ENCODE results near the gene CBARP. TPM values are rescaled to one million over a fixed set of nuclear protein-coding genes. Genes with fewer than 3 reads are reported as not detected.

Gene CBARP
- polyA plus RNA-seq, 3 donors = not detected

DNA sequence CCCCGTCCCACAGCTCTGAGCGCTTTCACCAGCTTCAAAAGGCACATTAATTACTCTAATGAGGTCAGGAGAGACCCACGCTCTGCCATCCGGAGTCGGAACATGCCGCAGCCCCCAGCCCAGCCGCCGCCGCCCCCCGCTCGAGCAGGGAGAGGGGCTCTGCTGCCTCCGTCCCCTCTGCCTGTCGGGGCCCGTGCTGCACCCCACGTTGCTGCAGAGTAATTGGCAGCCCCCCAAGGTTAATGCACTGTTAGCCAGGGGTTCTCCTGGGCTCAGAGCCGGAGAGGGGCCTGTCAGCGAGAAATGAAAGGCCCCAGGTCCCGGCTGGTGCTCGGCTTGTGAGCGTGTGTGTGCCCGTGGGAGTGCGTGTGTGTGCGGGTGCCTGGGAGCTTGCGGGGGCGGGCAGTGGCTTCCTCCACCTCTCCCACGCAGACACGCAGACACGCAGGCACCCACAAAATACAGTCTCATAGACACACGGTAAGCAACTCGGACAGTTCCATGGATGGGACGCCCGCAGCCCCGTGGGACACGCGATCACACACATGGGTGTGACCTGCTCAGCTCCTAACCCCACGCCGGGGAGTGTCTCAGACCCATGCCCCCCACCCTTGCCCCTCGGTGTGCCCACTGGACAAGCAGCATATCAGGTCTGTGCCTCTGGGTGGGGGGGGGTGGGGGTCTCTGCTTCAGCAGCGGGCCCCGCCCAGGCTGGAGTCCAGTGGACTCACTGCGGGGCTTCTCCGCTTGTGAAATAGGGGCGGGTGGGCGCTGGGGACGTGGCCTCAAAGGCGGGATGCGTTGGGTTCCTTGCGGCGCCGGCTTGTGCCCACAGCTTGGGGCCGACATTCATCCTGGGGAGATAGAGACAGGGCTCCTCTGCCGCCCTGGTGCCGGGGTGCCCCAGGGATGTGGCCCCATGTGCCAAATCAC is 43.1 kb upstream of the CBARP start:
- H3K27me3 Mint-ChIP-seq (ENCODE audit: low read depth in 3 of 3) = peaks cover 21 to 29% (median 23%) of the 10 kb centered on the region in 3 donors
- peaks cover 0 to 12% (median 2%) of the 10 kb centered on the region in 7 donors for H3K9me3 Mint-ChIP-seq
- Histone ChIP-seq H3K27ac (ENCODE audit: low read depth in 1 of 2, low read length in 2 of 2) (no peak overlapping the region), H3K79me2 (ENCODE audit: insufficient read depth, low read length) (peaks cover 10% of the 10 kb centered on the region), H3K4me3 (replicated peaks in 1 of 3; ENCODE audit: low read depth in 2 of 3, low read length in 3 of 3) (no peak overlapping the region), H4K20me1 (ENCODE audit: insufficient read depth, low read length) (peaks cover 22% of the 10 kb centered on the region), H2AFZ (ENCODE audit: insufficient read depth, low read depth, low read length, poor library complexity, severe bottlenecking) (no peak overlapping the region), H3K4me1 (ENCODE audit: control insufficient read depth in 1 of 2, insufficient read depth in 2 of 2, low read length in 2 of 2) (peaks cover 10 to 13% of the 10 kb centered on the region in 2 donors), H3K36me3 (replicated peaks in 1 of 2; ENCODE audit: control insufficient read depth in 1 of 2, insufficient read depth in 2 of 2, low read length in 2 of 2) (peaks cover 10 to 15% of the 10 kb centered on the region in 2 donors), H3K9me3 (replicated peaks in 1 of 2; ENCODE audit: control insufficient read depth in 1 of 2, insufficient read depth in 1 of 2, low read length in 2 of 2) (peaks cover 0 to 5% of the 10 kb centered on the region in 2 donors), H3K27me3 (ENCODE audit: control insufficient read depth in 2 of 2, insufficient read depth in 2 of 2, low read length in 2 of 2) (peaks cover 4 to 24% of the 10 kb centered on the region in 2 donors), H3K4me2 (replicated peaks; ENCODE audit: extremely low read depth, low read length, poor library complexity, severe bottlenecking) (no peak overlapping the region), H3K9ac (ENCODE audit: insufficient read depth, low read length, poor library complexity, severe bottlenecking) (no peak overlapping the region)
- TF ChIP-seq, protein P1, sequence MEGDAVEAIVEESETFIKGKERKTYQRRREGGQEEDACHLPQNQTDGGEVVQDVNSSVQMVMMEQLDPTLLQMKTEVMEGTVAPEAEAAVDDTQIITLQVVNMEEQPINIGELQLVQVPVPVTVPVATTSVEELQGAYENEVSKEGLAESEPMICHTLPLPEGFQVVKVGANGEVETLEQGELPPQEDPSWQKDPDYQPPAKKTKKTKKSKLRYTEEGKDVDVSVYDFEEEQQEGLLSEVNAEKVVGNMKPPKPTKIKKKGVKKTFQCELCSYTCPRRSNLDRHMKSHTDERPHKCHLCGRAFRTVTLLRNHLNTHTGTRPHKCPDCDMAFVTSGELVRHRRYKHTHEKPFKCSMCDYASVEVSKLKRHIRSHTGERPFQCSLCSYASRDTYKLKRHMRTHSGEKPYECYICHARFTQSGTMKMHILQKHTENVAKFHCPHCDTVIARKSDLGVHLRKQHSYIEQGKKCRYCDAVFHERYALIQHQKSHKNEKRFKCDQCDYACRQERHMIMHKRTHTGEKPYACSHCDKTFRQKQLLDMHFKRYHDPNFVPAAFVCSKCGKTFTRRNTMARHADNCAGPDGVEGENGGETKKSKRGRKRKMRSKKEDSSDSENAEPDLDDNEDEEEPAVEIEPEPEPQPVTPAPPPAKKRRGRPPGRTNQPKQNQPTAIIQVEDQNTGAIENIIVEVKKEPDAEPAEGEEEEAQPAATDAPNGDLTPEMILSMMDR (IDR thresholded peaks at IDR 0.05) = no peak
- intact Hi-C loops (cut with micrococcal nuclease) = no loop called here
- no peak overlapping the region for H3K27ac Mint-ChIP-seq
- WGBS (ENCODE audit: insufficient coverage) = 95% methylated on average over 39 of the region's 53 CpGs
- DNase-seq = no peak
- H3K4me1 Mint-ChIP-seq = peaks cover 14% of the 10 kb centered on the region
- H3K36me3 Mint-ChIP-seq = peaks cover 24 to 35% of the 10 kb centered on the region in 2 donors
- H3K4me3 Mint-ChIP-seq = no peak overlapping the region

DNA sequence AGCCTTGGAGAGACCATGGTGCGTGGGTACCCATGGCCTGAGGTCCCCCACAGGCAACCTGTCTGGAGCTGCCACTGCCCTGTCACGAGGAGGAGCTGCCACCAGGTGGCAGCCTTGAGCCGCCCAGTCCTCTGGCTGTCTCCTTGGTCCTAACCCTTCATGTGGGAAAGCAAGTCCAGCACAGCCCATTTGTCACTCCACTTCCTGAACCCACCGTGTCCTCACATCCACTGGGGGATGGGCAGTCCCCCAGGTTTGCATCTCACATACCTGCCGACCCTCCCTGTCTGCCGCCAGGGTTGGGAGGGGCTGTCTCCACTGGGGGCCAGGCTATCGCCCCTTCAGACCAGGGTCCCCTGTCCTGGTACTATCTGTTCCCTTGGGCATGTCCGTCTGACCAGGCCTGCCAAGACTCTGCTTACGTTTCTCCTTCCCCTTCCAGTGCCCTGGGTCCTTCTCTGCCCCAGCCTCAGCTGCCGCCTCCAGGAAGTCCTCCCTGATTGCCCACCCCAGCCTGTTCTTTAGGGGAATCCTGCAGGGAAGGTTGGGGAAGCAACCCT is 42.1 kb upstream of the CBARP start:
- Mint-ChIP-seq H3K27me3 (ENCODE audit: low read depth in 3 of 3) (peaks cover 15 to 23% (median 18%) of the 10 kb centered on the region in 3 donors), H3K4me1 (peaks cover 14% of the 10 kb centered on the region), H3K36me3 (peaks cover 22 to 35% of the 10 kb centered on the region in 2 donors), H3K27ac (peak overlapping the region in 3 of 7 donors; percentile 41 to 76 (median 63)), H3K4me3 (no peak overlapping the region), H3K9me3 (peaks cover 0 to 7% (median 0%) of the 10 kb centered on the region in 7 donors)
- intact Hi-C loops (cut with micrococcal nuclease) = loop anchor here (5.0 kb wide), 2 partner anchors 77 to 102 kb away; partner anchors contain the start of gene NDUFS7 (in 2 of the 2)
- Histone ChIP-seq H3K4me2 (replicated peaks; ENCODE audit: extremely low read depth, low read length, poor library complexity, severe bottlenecking) (no peak overlapping the region), H3K9ac (ENCODE audit: insufficient read depth, low read length, poor library complexity, severe bottlenecking) (no peak overlapping the region), H2AFZ (ENCODE audit: insufficient read depth, low read depth, low read length, poor library complexity, severe bottlenecking) (no peak overlapping the region), H3K27me3 (ENCODE audit: control insufficient read depth in 2 of 2, insufficient read depth in 2 of 2, low read length in 2 of 2) (peaks cover 0 to 19% of the 10 kb centered on the region in 2 donors), H3K4me3 (replicated peaks in 1 of 3; ENCODE audit: low read depth in 2 of 3, low read length in 3 of 3) (no peak overlapping the region), H3K4me1 (ENCODE audit: control insufficient read depth in 1 of 2, insufficient read depth in 2 of 2, low read length in 2 of 2) (peaks cover 13 to 22% of the 10 kb centered on the region in 2 donors), H3K27ac (ENCODE audit: low read depth in 1 of 2, low read length in 2 of 2) (no peak overlapping the region), H4K20me1 (ENCODE audit: insufficient read depth, low read length) (peaks cover 25% of the 10 kb centered on the region), H3K79me2 (ENCODE audit: insufficient read depth, low read length) (peaks cover 14% of the 10 kb centered on the region), H3K9me3 (replicated peaks in 1 of 2; ENCODE audit: control insufficient read depth in 1 of 2, insufficient read depth in 1 of 2, low read length in 2 of 2) (peaks cover 0 to 2% of the 10 kb centered on the region in 2 donors), H3K36me3 (replicated peaks in 1 of 2; ENCODE audit: control insufficient read depth in 1 of 2, insufficient read depth in 2 of 2, low read length in 2 of 2) (peaks cover 11 to 15% of the 10 kb centered on the region in 2 donors)
- 11% methylated on average over 5 of the region's 10 CpGs for WGBS (ENCODE audit: insufficient coverage)
- TF ChIP-seq, protein P1 (IDR thresholded peaks at IDR 0.05) = peak; percentile 98
- DNase-seq = peak; percentile 75 to 85 (median 77)
